Epithelial cell of prostate (primary cell): ENCODE measurements around the gene TFF3.
A peak's percentile ranks its signal among the peaks of the same experiment; 100 is the strongest.

Experiments
- DNase-seq: peaks from one replicate; pipeline ENCODE4 v3.0.0-alpha.2; 2011; ENCODE audit warnings: low read depth, low spot score
- H3K27ac ChIP-seq: fragments of 450-650 bp; 2 replicates; pipeline ENCODE4 v1.5.1; 2017; ENCODE audit warnings: mild to moderate bottlenecking

The TFF3 gene

DNA sequence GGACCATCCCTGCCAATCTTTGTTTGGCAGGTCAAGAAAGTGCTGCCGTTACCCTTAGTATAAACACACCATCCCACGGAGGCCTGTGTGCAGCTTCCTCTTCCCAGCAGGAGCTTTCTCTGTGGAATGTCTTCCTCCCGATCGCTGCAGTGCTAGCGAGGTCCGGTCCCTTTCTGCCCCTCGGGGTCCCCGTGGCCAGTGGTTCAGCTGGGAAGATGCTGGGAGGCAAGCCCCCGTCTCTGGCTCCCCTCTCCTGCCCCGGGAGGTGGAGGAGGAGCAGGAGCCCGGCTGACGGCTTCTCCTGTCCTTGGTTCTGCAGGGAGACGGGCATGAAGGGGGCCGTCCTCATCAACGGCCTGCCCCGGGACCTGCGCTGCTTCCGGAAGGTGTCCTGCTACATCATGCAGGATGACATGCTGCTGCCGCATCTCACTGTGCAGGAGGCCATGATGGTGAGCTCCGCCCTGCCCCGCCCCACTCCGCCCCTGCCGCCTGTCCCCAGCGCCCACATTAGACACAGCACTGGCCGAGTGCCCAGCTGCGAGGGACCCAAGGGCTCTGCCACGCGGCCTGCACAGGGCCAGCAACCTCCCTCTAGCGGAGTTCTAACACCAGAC, 42.1 kb downstream of the TFF3 start:
- no peak overlapping the region for H3K27ac ChIP-seq
- DNase-seq, result no peak

DNA sequence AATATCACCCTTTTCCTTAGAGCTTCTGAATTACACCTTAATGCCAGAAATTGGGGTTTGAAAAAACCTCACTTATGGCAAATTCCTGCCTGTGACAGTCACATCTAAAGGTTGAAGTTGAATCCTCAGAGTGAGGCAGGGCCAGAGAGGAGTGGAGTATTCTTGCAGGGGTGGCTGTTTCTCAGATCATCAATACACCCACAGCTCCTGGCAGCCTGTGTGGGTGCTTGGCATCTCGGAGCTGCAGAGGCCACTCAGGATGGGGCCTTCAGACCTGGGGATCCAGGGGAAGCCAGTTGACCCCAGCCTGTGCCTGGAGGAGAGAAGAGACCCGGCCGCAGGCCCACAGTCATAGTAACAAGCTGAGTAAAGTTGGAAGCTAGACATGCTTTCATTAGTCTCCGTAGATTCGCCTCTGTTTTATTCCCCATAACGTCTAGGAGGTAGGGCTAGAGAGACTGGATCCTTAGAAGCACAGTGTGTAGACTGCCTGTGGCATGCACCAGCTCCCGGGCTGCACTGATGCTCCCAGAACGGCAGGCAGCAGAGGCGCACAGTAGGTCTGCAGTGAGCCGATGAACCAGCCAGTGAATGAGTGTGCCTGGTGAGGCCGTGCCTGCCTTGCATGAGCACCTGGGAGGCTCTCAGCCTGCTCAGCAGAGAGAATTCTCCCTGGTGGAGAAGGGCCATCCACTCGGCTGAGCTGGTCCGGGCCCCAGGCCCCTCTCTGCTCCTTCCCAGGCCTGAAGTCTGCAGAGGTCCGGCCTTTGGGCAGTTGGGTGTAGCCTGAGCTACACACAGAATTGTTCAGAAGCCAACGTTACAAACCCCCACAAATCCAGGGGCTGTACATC, 42.9 kb downstream of the TFF3 start:
- no peak for DNase-seq

DNA sequence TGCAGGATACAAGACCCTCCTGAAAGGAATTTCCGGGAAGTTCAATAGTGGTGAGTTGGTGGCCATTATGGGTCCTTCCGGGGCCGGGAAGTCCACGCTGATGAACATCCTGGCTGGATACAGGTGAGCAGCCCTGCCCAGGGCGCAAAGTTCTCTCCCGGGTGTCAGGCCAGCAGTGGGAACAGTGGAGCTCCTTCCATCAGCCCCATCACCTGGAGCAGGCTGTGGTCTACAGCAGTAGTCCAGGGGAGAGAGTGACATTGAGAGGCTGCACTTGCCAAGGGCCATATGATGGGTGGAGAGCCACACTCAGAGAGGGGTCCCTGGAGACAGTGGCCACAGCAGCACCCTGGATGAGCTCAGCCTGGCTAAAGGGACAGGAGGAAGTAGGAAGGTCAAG, 44.1 kb downstream of the TFF3 start:
- no peak overlapping the region for H3K27ac ChIP-seq
- DNase-seq, result no peak

More for the DNA sequence above, 42.9 kb downstream of the TFF3 start:
- H3K27ac ChIP-seq, result no peak overlapping the region

DNA sequence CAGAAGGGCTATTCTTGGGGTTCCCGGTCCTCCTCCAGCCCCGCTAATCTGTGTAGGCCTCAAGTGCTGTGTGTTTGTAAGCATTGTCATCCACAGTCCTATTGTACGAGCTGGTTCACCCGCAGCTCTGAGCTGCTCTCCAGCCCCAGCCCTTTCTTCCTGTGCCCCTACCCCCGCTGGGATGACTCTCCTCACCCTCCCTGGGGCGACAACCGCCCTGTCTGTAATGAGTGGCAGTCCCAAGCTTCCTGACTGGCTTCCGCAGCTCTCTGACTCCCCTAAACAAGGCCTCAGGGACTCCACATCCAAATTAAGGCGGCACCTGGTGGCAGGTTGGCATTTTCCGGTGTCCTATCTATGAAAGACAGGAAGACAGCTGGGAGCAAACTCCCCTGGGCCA, 45.8 kb downstream of the TFF3 start:
- H3K27ac ChIP-seq, result no peak overlapping the region
- no peak for DNase-seq

DNA sequence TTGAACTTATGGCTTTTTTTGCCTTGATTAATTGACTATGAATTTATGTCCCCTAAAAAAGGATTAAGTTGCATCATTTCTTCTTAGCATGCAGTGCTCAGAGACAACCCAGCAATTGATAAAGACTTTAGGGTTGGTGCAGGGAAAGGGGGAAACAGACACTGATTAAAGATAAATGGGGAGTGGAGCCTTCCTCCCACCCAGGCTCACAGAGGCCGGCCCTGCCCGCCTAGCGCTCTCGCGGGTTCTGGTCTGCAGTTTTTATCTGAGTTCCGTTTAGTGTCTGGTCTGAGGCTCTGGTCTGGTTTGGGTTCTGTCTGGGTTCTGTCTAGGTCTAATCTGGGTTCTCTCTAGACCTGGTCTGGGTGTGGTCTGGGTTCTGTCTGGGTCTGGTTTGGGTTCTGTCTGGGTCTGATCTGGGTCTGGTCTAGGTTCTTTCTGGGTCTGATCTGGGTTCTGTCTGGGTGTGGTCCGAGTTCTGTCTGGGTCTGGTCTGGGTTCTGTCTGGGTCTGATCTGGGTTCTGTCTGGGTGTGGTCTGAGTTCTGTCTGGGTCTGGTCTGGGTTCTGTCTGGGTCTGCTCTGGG, 48.1 kb downstream of the TFF3 start:
- H3K27ac ChIP-seq, result no peak overlapping the region

DNA sequence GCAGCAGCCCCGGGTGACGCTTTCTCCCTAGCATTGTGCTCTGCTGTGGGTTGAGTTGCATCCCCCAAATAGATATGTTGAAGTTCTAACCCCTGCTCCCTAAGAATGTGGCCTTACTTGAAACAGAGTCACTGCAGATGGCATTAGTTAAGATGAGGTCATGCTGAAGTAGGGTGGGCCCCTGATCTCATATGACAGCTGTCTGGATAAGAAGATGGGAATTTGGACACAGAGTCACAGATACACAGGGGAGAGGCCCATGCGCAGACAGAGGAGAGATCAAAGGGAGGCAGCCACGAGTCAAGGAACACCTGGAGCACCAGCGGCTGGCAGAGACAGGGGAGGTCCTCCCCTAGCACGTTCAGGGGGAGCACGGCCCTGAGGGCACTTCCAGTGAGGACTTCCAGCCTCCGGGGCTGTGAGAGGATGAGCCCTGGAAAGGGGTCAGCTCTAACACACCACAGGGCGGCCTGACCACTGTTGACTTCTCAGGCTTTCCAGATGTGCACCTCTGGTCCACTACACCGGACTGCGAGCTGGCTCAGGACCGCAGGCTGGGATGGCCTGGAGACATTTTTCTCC, 49.9 kb downstream of the TFF3 start:
- H3K27ac ChIP-seq, result no peak overlapping the region
- no peak for DNase-seq

More for the DNA sequence above, 48.1 kb downstream of the TFF3 start:
- no peak for DNase-seq

DNA sequence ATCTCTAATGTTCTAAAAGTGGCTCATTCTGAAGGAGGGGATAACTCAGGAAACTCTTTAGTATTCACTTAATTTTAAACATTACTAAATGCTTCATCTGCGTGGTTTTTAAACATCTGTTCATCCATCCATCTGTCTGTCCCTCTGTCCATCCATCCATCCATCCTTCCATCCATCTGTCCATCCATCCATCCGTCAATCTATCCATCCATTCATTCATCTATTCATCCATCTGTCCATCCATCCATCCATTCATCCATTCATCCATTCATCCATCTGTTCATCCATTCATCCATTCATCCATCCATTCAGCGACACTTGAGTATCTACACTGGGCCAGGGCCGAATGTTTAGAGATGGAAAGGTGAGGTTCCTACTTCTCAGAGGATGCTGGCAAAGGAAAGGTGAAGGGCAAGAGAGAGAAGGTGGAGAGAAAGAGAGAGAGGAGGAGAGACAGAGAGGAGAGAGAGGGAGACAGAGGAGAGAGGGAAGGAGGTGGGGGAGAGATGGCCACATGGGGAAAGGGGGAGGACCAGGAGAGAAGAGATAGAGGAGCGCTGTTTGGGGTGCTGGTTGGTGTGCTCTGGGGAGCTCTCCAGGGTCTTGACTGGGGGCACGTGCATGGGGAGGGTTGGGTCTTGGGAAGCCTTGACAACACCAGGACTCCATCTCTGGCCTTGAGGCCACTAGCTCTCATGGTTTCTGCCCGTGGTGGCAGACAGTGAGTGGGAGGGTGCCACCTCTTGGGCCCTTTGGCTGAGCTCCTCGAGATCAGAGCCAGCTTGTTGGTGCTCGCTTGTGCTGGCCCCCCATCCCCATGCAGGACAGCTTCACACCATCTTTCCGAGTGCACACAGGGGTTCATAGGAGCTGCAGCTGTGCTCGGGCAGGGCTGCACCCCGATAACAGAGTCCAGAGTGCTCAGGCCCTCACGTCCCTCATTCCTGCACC, 50.7 kb downstream of the TFF3 start:
- H3K27ac ChIP-seq, result no peak overlapping the region
- no peak for DNase-seq

DNA sequence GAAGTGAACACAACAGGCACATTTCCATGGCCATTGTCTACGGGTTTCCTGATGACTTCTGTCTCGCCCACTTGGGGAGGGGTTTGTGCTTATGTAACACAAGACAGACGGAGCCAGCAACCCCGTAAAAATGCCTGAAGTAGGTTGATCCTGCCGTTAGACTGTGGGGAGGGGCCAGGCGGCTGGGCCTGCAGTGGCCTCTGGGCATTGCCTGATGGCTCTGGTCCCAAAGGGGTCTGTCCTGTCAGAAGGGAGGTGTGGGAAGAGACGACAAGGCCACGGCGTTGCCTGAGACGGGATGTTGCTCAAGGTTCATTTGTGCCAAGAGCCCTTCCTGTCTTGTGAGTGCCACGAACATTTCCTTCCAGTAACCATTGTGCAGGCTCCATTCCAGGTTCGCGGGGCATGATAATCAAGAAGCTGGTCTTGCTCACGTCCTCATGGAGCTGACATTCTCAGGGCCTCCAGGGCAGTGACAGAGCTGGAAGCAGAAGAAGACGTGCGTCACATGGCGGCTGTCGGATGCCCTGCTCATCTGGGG, 51.5 kb downstream of the TFF3 start:
- H3K27ac ChIP-seq, result peak overlapping the region; percentile 34
- no peak for DNase-seq

DNA sequence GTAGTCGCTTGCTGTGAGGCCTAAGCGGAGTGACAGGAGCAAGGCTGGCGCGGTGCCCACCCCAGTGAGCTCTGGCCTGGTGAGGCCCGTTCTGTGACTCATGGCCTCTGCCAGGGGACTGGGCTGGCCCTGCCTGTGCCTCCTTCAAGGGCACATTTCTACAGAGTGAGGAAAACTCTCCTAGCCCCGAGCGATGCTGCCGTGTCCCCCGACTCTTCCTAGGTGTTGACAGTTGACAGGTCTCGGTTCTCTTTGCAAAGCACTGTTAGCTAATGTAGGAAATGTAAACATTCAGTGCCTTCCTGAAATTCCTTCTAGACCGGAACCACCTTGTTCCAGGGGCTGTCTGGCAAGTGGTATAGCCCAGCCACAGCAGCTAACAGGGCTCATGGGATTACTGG, 52.4 kb downstream of the TFF3 start:
- peak; percentile 18 for DNase-seq
- peak overlapping the region; percentile 34 for H3K27ac ChIP-seq

DNA sequence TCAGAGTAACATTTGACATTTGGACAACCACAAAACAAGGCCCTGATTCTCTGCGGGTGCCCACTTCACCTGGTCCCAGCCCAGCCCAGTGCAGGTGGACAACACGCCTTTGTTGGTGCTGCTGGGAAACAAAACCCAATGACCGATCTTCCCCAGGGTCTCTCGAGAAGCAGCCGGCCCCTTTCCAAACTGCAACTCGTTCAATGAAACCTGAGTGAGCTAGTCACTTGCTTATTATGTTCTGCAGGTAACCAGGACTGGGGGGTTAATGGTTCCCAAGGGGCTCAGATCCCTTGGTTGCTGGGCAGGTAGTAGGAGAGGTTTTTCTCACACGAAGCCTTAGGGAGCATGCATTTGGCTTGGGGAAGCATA, 53.4 kb downstream of the TFF3 start:
- no peak overlapping the region for H3K27ac ChIP-seq
- DNase-seq, result no peak
